GM12873 (cell line): ENCODE measurements around the gene CELF5.

Source experiments
- TF ChIP-seq, protein P1 (sequence below): IDR thresholded peaks from 2 replicates; pipeline ENCODE4 v1.5.1; 2012; ENCODE audit warnings: low read depth, mild to moderate bottlenecking, moderate library complexity, low read length, control low read depth; ENCODE audit not compliant: insufficient read depth; ENCODE audit errors: missing control alignments

The CELF5 gene

DNA sequence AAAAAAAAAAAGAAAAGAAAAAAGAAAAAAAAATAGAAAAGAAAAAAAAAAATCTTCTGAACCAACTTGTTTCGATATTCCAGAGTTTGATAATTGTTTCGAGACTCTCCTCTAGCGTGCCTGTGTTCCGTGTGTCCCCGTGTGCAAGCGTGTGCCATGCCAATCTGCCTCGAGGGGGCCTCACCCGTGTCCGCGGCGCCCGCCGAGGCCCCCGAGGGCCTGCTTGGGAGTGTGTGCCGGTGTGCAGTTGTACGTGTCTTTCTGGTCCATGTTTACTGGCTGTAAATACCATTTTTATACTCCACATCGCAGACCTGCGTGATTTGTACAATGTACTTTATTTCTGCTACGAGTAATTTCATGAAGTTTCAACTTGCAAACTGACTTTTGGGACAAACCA is 72.0 kb downstream of the CELF5 start:
- TF ChIP-seq, protein P1, sequence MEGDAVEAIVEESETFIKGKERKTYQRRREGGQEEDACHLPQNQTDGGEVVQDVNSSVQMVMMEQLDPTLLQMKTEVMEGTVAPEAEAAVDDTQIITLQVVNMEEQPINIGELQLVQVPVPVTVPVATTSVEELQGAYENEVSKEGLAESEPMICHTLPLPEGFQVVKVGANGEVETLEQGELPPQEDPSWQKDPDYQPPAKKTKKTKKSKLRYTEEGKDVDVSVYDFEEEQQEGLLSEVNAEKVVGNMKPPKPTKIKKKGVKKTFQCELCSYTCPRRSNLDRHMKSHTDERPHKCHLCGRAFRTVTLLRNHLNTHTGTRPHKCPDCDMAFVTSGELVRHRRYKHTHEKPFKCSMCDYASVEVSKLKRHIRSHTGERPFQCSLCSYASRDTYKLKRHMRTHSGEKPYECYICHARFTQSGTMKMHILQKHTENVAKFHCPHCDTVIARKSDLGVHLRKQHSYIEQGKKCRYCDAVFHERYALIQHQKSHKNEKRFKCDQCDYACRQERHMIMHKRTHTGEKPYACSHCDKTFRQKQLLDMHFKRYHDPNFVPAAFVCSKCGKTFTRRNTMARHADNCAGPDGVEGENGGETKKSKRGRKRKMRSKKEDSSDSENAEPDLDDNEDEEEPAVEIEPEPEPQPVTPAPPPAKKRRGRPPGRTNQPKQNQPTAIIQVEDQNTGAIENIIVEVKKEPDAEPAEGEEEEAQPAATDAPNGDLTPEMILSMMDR, result no peak

DNA sequence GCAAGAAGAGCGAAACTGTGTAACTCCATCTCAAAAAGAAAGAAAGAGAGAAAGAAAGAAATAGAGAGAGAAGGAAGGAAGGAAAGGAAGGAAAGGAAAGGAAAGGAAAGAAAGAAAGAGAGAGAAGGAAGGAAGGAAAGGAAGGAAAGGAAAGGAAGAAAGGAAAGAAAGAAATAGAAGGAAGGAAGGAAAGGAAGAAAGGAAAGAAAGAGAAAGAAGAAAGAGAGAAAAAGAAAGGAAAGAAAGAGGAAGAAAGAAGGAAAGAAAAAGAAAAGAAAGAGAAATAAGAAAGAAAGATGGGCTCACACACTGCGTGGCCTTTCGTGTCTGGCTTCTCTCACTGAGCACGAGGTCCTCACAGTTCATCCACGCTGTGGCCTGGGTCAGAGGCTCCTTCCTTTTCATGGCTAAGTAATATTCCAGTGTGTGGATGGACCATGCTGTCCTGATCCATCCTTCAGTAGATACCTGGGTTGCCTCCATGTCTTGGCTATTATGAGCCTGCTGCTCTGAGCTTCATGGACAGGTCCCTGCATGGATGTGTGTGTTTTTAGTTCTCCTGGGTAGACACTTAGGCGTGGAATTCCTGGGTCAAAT is 74.5 kb downstream of the CELF5 start:
- TF ChIP-seq, protein P1, result no peak

DNA sequence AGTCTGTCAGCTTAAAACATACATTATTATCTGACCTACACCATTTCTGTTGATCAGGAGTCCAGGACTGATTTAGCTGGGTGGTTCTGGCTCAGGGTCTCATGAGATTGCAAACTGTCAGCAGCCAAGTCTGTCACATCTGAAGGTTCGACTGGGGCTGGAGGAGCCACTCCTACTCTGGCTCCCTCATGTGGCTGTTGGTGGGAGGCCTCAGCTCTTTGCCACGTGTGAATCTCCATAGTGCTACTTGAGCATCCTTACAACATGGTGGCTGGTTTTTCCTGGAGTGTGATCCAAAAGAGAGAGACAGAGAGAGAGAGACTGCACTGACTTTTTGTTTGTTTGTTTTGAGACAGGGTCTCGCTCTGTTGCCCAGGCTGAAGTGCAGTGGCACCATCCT is 78.3 kb downstream of the CELF5 start:
- TF ChIP-seq, protein P1, result peak; percentile 40

DNA sequence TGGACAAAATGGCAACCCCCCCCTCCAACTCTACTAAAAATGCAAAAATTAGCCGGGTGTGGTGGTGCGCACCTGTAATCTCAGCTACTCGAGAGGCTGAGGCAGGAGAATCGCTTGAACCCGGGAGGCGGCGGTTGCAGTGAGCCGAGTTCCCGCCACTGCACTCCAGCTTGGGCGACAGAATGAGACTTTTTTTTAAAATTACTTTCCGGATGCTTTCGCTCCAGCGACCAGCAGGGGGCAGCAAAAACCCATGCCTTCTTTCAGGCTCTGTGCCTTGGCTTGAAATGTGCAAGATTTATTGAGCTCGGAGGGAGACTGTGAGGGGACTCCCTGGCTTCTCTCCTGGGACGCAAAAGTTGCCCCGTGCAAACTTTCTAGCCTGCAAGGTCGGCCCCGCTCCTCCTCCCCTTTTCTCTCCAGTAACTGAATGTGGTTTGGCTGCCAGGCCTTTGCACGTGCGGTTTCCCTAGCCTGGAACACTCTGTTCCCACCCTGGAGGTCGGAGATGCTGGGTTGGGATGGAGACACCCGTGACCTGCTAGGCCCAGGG is 80.5 kb downstream of the CELF5 start:
- TF ChIP-seq, protein P1, result peak; percentile 81

DNA sequence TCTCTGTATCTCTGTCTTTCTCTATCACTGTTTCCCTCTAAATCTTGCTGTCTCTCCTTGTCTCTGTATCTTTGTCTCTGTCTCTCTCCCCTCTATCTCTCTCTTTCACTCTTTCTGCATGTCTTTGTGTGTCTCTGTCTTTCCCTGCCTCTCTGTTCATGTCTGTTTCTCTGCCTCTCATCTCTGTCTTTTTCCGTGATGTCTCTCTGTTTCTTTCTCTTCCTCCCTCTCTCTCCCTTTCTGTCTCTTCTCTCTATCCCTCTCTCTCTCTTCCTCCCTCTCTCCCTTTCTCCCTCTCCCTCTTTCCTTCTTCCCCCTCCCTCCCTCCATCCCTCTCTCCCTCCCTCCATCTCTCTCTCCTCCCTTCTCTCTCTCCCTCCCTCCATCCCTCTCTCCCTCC is 85.3 kb downstream of the CELF5 start:
- TF ChIP-seq, protein P1, result no peak

DNA sequence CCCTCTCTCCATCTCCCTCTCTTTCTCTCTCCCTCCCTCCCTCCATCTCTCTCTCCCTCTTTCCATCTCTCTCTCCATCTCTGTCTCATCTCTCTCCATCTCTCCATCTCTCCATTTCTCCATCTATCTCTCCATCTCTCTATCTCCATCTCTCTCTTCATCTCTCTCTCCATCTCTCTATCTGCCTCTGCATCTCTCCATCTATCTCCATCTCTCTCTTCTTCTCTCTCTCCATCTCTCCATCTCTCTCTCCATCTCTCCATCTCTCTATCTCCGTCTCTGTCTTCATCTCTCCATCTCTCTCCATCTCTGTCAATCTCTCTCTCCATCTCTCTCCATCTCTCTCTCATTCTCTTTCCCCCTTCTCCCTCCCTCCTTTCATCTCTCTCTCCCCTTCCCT is 85.8 kb downstream of the CELF5 start:
- TF ChIP-seq, protein P1, result no peak

DNA sequence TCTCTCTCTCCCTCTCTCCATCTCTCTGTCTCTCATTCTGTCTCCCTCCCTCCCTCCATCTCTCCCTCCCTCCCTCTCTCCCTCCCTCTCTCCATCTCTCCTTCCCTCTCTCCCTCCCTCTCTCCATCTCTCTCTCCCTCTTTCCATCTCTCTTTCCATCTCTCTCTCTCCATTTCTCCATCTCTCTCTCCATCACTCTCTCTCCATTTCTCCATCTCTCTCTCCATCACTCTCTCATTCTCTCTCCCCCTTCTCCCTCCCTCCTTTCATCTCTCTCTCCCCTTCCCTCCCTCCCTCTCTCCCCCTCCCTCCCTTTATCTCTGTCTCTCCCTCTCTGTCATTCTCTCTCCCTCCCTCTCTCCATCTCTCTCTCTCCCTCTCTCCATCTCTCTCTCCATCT is 86.2 kb downstream of the CELF5 start:
- TF ChIP-seq, protein P1, result no peak
